GM19397 (cell line): Measurements from ENCODE around the gene AP5S1.

Source experiments
- ATAC-seq: cut with Tn5 transposase; IDR thresholded peaks from one replicate; pipeline ENCODE4 v1.9.1; 2021; ENCODE audit warnings: mild to moderate bottlenecking, moderate library complexity; ENCODE audit not compliant: unreplicated experiment

Gene AP5S1

GRCh38 chr20:3873507-3873906, 53.2 kb downstream of the AP5S1 start:
- no peak for ATAC-seq

DNA sequence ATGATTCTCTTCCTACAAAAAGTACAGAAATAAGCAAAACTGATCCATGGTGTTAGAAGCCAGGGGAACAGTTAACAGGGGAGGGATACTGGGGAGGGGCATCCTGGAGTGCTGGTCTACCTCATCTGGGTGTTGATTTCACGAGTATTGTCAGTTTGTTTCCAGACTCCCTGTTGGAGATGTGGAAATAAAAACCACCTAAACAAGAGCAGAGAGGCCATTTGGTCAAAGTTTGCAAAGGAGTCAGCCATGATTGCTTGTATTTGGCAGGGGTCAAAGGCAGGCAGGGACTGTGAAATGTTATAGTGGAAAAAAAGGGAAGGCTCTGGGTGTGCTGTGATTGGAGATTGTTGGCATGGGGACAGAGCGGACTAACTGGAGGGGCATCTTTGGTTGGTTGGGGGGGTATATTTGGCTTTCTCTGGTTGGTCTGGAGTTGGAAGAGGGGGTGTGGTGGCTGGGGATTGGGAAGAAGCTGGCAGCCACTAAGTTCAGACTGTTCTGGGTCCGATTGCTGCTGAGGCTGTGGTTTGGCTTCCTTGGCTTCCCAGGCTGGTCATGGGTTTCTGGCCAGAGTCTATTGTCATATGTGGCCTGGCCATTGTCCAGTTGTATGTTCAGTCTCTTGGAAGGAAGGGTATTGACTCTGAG, 54.0 kb downstream of the AP5S1 start:
- no peak for ATAC-seq

DNA sequence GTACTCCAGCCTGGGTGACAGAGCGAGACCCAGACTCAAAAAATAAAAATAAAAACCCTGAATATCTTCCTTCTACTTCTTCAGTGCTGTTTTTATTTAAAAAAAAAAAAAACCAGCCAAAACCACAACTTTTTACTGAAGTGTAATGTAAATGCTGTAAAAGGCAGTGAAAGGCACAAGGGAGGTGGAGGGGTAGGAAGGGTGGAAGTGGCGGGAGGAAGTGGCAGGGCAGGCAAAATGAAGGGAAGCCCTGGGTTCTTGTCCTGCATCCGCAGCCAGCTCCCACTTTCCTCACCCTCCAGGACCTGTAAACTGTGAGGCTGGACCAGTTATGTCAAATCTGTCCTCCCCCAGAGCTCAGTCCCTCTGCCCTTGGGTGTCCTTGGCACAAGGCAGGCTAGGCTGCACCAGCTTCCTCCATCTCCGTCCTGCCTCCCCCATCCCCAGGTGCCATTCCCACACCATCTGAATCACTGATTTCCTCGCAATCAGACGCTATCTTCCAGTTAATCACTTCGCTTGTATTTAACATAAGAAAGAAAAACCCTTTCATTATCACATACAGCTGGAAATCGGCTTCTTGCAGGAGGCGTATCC, 55.1 kb downstream of the AP5S1 start:
- no peak for ATAC-seq

DNA sequence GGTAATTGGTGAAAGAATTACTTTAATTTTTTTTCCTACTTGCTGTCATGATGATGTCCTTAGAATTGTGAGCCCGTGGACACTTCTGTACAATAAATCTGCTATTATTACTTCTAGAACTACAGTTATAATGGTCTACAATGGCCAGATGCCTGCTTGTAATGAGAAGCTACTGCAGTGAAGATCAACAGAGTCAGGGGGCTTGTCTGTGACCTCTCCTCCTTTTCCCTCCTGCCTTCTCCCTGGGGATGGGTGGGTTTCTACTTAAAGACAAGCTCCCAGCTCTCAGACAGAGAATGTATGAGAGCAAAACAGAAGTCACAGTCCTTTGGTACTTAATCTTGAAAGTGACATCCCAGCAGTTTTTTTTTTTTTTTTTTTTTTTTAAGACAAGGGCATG, 55.7 kb downstream of the AP5S1 start:
- ATAC-seq, result no peak

DNA sequence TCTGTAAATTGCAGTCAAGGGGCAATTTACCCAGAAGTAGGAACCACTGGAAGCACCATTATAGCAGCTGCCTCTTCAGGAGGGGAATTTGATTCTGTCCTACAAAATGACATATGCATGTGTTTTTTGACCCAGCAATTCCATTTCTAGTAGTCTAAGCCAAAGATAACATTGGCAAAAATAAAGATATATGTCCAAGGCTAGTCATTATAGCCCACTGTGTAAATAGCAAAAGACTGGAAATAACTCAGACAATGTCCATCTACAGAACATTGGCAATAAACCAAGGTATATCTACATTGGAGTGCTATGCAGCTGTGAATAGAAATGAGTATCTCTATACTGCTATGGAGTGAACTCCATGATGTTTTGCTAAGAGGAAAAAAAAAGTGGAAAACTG, 56.3 kb downstream of the AP5S1 start:
- ATAC-seq, result no peak
